22Rv1 (cell line): ENCODE data around the gene PSD2.

Experiments
- CTCF ChIP-seq: fragments of 450-650 bp; IDR thresholded peaks from 2 replicates; pipeline ENCODE4 v1.5.1; 2017; ENCODE audit warnings: mild to moderate bottlenecking
- ZFX ChIP-seq: fragments of 450-650 bp; IDR thresholded peaks from 2 replicates; pipeline ENCODE4 v1.6.1; 2017; ENCODE audit warnings: antibody characterized with exemption, borderline replicate concordance

GRCh38 chr5:139746691-139747582 lies 48.7 kb upstream of the PSD2 start:
- TF ChIP-seq CTCF (no peak), ZFX (no peak)
